H1 (cell line): ENCODE results near the gene IFT80.

Experiments
- ATF3 ChIP-seq: IDR thresholded peaks from 2 replicates; pipeline ENCODE4 v1.6.1; 2011; ENCODE audit warnings: low read depth, mild to moderate bottlenecking, low read length; ENCODE audit not compliant: insufficient read depth
- CTCF ChIP-seq, 3 experiments: IDR thresholded peaks; 1 replicate in 2 of 3; 2 replicates in 1 of 3; pipeline versions ENCODE4 v1.5.1 to v1.6.1; 2011; ENCODE audit warnings: low read length in 3 of 3, mild to moderate bottlenecking in 3 of 3, inconsistent platforms in 2 of 3, low read depth in 1 of 3, moderate library complexity in 1 of 3; ENCODE audit not compliant: insufficient read depth in 1 of 3; ENCODE audit errors: control extremely low read depth in 1 of 3
- GABPA ChIP-seq: IDR thresholded peaks from 2 replicates; pipeline ENCODE4 v1.6.1; 2011; ENCODE audit warnings: mild to moderate bottlenecking, low read length, moderate library complexity, borderline replicate concordance; ENCODE audit not compliant: insufficient read depth
- POLR2A ChIP-seq, 2 experiments: IDR thresholded peaks; 1 replicate in 1 of 2; 2 replicates in 1 of 2; pipeline ENCODE4 v1.6.1; 2011; ENCODE audit warnings: low read depth in 2 of 2, low read length in 2 of 2, mild to moderate bottlenecking in 2 of 2; ENCODE audit errors: control extremely low read depth in 1 of 2
- RAD21 ChIP-seq, 2 experiments: IDR thresholded peaks in 1 of 2; conservative IDR thresholded peaks in 1 of 2; 2 replicates each; pipeline ENCODE4 v1.6.1; 2011; ENCODE audit warnings: low read depth in 2 of 2, low read length in 2 of 2, improper control_type of control experiment in 1 of 2, inconsistent platforms in 1 of 2, mild to moderate bottlenecking in 1 of 2, moderate library complexity in 1 of 2
- RBBP5 ChIP-seq: IDR thresholded peaks from 2 replicates; pipeline ENCODE4 v1.7.1; 2012; ENCODE audit warnings: low read depth, mild to moderate bottlenecking, inconsistent platforms, low read length, moderate library complexity, borderline replicate concordance
- SIN3A ChIP-seq, 2 experiments: IDR thresholded peaks in 1 of 2; conservative IDR thresholded peaks in 1 of 2; 2 replicates each; pipeline ENCODE4 v1.6.1; 2011 to 2012; ENCODE audit warnings: low read length in 2 of 2, improper control_type of control experiment in 1 of 2, low read depth in 1 of 2, mild to moderate bottlenecking in 1 of 2
- SIX5 ChIP-seq: IDR thresholded peaks from 2 replicates; pipeline ENCODE4 v1.6.1; 2011; ENCODE audit warnings: mild to moderate bottlenecking, low read depth, low read length
- SP4 ChIP-seq: IDR thresholded peaks from 2 replicates; pipeline ENCODE4 v1.6.1; 2012; ENCODE audit warnings: low read length, inconsistent platforms
- SRF ChIP-seq: IDR thresholded peaks from 2 replicates; pipeline ENCODE4 v1.6.1; 2011; ENCODE audit warnings: mild to moderate bottlenecking, low read depth, low read length, moderate library complexity
- TAF1 ChIP-seq: IDR thresholded peaks from 2 replicates; pipeline ENCODE4 v1.6.1; 2011; ENCODE audit warnings: mild to moderate bottlenecking, low read depth, low read length
- YY1 ChIP-seq: IDR thresholded peaks from 2 replicates; pipeline ENCODE4 v1.6.1; 2011; ENCODE audit warnings: low read depth, mild to moderate bottlenecking, low read length

- TF ChIP-seq POLR2A (IDR thresholded peaks at IDR 0.05; ENCODE audit: control extremely low read depth in 1 of 2, low read depth in 2 of 2, low read length in 2 of 2) (no peak), YY1 (no peak), SP4 (no peak), SRF (no peak), SIX5 (no peak), CTCF (IDR thresholded peaks at IDR 0.05; ENCODE audit: control extremely low read depth in 1 of 3, insufficient read depth in 1 of 3, low read depth in 1 of 3, low read length in 3 of 3) (no peak), SIN3A (conservative IDR thresholded peaks at IDR 0.05 in 1 of 2, IDR thresholded peaks at IDR 0.05 in 1 of 2; ENCODE audit: low read depth in 1 of 2, low read length in 2 of 2) (no peak), RAD21 (IDR thresholded peaks at IDR 0.05 in 1 of 2, conservative IDR thresholded peaks at IDR 0.05 in 1 of 2; ENCODE audit: low read depth in 2 of 2, low read length in 2 of 2) (no peak), RBBP5 (no peak), ATF3 (no peak), GABPA (no peak), TAF1 (no peak)
These were observed 86.9 kb downstream of the IFT80 start for GRCh38 chr3:160312014-160312624.
